ENCODE measurements around the gene ARHGAP18. TPM values are rescaled to one million over a fixed set of nuclear protein-coding genes. Genes with fewer than 3 reads are reported as not detected.

The ARHGAP18 gene
- total and polyA plus RNA-seq, 5 donors from 2014 or later = 2.2 to 5.4 (median 5.0) TPM

DNA sequence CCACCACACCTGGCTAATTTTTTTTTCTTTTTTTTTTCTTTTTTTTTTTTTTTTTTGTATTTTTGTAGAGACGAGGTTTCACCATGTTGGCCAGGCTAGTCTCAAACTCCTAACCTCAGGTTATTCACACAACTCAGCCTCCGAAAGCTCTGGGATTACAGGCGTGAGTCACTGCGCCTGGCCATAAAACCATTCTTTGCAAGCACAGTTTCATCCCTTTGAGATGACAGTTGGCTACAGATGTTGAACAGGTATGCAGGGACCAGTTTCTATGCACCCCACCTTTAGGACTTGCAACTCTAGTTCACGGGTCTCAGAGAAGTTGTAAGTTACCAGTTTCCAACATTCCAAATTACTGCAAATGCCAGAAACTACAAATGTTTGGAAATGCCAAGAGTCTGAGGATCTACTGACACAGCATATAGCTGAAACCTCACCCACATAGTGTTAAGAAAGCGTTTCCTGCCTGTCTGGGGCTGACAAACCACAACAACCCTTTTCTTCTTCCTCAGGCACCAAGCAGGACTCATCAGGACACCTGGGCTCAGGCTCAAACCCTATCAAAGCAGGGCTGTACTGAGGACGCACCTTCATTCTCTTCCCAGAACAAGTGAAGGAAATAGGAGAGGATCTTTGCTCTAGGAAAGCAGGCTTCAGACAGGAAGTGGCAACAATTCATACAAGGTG lies 22.9 kb downstream of the ARHGAP18 start:
- no peaks in the 10 kb centered on the region for H3K36me3 Mint-ChIP-seq

DNA sequence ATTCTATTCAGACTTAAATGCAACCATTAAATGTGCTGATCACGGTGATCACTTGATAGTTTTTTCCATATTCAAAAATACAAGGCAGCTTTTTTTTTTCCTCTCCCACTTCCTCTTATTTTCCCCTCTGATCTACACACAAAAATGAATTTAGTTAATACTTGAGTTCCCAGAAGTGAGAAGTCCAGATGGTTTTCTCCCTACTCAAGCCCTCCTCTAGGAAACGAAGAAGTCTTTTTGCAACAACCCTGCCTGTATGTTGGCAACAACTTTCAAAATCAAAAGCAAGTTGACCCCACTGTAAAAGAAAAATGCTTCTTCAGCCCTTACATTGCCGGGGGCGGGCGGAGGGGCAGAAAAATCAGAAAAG lies 24.3 kb downstream of the ARHGAP18 start:
- H3K4me3 Mint-ChIP-seq = no peak overlapping the region
- DNase-seq = no peak
- Histone ChIP-seq H3K36me3 (ENCODE audit: control insufficient read depth, insufficient read depth, low read length) (no peaks in the 10 kb centered on the region), H3K4me3 (ENCODE audit: low read depth, low read length) (no peak overlapping the region), H3K9me3 (ENCODE audit: control insufficient read depth in 2 of 2, low read length in 2 of 2) (no peaks in the 10 kb centered on the region), H3K4me1 (ENCODE audit: control insufficient read depth, insufficient read depth, low read length, poor library complexity, severe bottlenecking) (peaks cover 43% of the 10 kb centered on the region), H3K27ac (ENCODE audit: insufficient read depth, low read length, poor library complexity, severe bottlenecking) (no peak overlapping the region), H3K27me3 (ENCODE audit: control insufficient read depth, insufficient read depth, low read length) (no peaks in the 10 kb centered on the region)
- H3K9me3 Mint-ChIP-seq = no peaks in the 10 kb centered on the region
- ATAC-seq (ENCODE audit: low read depth in 2 of 2) = no peak
- peaks cover 3% of the 10 kb centered on the region for H3K36me3 Mint-ChIP-seq
- no peaks in the 10 kb centered on the region for H3K27me3 Mint-ChIP-seq
- peaks cover 30 to 50% (median 40%) of the 10 kb centered on the region in 4 donors for H3K4me1 Mint-ChIP-seq
- peak overlapping the region in 1 of 3 donors; percentile 84 for H3K27ac Mint-ChIP-seq

More for the DNA sequence above, 22.9 kb downstream of the ARHGAP18 start:
- peak overlapping the region in 2 of 3 donors; percentile 22 to 79 for H3K27ac Mint-ChIP-seq
- Histone ChIP-seq H3K36me3 (ENCODE audit: control insufficient read depth, insufficient read depth, low read length) (no peaks in the 10 kb centered on the region), H3K4me1 (ENCODE audit: control insufficient read depth, insufficient read depth, low read length, poor library complexity, severe bottlenecking) (peaks cover 43% of the 10 kb centered on the region), H3K9me3 (ENCODE audit: control insufficient read depth in 2 of 2, low read length in 2 of 2) (no peaks in the 10 kb centered on the region), H3K27me3 (ENCODE audit: control insufficient read depth, insufficient read depth, low read length) (no peaks in the 10 kb centered on the region), H3K27ac (ENCODE audit: insufficient read depth, low read length, poor library complexity, severe bottlenecking) (peak overlapping the region; percentile 39), H3K4me3 (ENCODE audit: low read depth, low read length) (peak overlapping the region; percentile 67)
- ATAC-seq (ENCODE audit: low read depth in 2 of 2) (peak; percentile 56 to 61), DNase-seq (peak in 2 of 3 donors; percentile 40 to 76)
- peaks cover 30 to 54% (median 42%) of the 10 kb centered on the region in 4 donors for H3K4me1 Mint-ChIP-seq
- peak overlapping the region; percentile 57 to 90 (median 66) for H3K4me3 Mint-ChIP-seq
- H3K9me3 Mint-ChIP-seq = no peaks in the 10 kb centered on the region
- H3K27me3 Mint-ChIP-seq = no peaks in the 10 kb centered on the region

DNA sequence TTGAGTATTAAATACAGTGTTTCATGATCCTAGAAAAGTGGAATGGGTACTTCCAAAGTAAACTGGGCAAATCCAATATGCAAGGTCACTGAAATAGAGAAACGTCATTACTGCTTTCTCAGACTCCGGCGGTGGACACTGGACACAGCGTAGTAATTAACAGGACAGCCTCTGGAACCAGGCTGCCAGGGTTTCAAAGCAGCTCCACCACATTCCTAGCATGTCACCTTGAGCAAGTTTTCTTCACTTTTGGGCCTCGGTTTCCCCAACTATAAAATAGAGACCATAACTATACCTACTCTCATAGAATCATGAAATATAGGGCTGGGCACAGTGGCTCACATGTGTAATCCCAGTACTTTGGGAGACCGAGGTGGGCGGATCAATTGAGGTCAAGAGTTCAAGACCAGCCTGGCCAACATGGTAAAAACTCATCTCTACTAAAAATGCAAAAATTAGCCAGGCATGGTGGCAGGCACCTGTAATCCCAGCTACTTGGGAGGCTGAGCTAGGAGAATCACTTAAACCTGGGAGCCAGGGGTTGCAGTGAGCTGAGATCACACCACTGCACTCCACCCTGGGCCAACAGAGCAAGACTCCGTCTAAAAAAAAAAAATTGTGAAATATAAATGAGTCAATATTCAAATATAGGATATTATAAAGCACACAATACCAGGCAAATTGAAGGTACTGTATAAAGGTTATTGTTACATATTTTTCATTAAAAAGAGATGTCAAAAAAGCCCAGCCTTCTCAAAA lies 24.9 kb downstream of the ARHGAP18 start:
- no peak overlapping the region for H3K4me3 ChIP-seq (ENCODE audit: low read depth, low read length)
- peaks cover 43% of the 10 kb centered on the region for H3K4me1 ChIP-seq (ENCODE audit: control insufficient read depth, insufficient read depth, low read length, poor library complexity, severe bottlenecking)
- H3K27me3 Mint-ChIP-seq = no peaks in the 10 kb centered on the region
- no peaks in the 10 kb centered on the region for H3K36me3 ChIP-seq (ENCODE audit: control insufficient read depth, insufficient read depth, low read length)
- H3K4me1 Mint-ChIP-seq = peaks cover 30 to 54% (median 40%) of the 10 kb centered on the region in 4 donors
- no peak overlapping the region for H3K27ac ChIP-seq (ENCODE audit: insufficient read depth, low read length, poor library complexity, severe bottlenecking)
- DNase-seq (no peak), ATAC-seq (ENCODE audit: low read depth in 2 of 2) (no peak)
- H3K9me3 Mint-ChIP-seq = no peaks in the 10 kb centered on the region
- no peak overlapping the region for H3K4me3 Mint-ChIP-seq
- peaks cover 3% of the 10 kb centered on the region for H3K36me3 Mint-ChIP-seq
- H3K9me3 ChIP-seq (ENCODE audit: control insufficient read depth in 2 of 2, low read length in 2 of 2) = no peaks in the 10 kb centered on the region
- H3K27me3 ChIP-seq (ENCODE audit: control insufficient read depth, insufficient read depth, low read length) = no peaks in the 10 kb centered on the region
- no peak overlapping the region for H3K27ac Mint-ChIP-seq

DNA sequence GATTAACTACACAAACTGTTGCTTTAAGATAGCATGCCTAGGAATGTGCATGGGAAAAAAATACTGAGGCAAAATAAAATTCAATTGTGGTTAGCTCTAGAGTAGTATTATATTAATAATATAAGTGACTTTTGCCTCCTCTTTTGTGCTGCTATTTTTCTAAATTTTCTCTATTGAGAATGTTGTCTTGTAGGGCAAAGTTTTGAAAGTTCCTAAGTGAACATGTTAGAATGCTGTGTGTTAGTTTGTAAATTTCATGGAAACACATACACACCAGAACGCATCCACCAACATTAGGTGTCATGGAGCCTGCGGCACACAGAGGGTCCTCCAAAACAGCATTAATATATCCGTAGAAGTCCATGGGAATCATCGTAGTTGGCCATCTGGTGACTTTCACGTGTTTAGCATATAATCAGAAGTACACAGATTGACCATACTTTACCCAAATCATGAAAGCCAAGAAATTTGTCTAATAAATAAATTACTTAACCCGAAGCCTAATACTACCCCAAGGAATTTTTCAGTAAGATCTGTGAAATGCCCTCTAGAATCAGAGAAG lies 25.6 kb downstream of the ARHGAP18 start:
- H3K36me3 ChIP-seq (ENCODE audit: control insufficient read depth, insufficient read depth, low read length) = no peaks in the 10 kb centered on the region
- Mint-ChIP-seq H3K4me1 (peaks cover 30 to 57% (median 41%) of the 10 kb centered on the region in 4 donors), H3K27me3 (no peaks in the 10 kb centered on the region), H3K36me3 (peaks cover 3% of the 10 kb centered on the region), H3K9me3 (no peaks in the 10 kb centered on the region), H3K4me3 (peak overlapping the region in 3 of 4 donors; percentile 17 to 51 (median 45)), H3K27ac (peak overlapping the region in 2 of 3 donors; percentile 75 to 80)
- ATAC-seq (ENCODE audit: low read depth in 2 of 2) = no peak
- no peak for DNase-seq
- peaks cover 43% of the 10 kb centered on the region for H3K4me1 ChIP-seq (ENCODE audit: control insufficient read depth, insufficient read depth, low read length, poor library complexity, severe bottlenecking)
- H3K4me3 ChIP-seq (ENCODE audit: low read depth, low read length) = peak overlapping the region; percentile 28
- H3K27ac ChIP-seq (ENCODE audit: insufficient read depth, low read length, poor library complexity, severe bottlenecking) = peak overlapping the region; percentile 62
- H3K27me3 ChIP-seq (ENCODE audit: control insufficient read depth, insufficient read depth, low read length) = no peaks in the 10 kb centered on the region
- H3K9me3 ChIP-seq (ENCODE audit: control insufficient read depth in 2 of 2, low read length in 2 of 2) = no peaks in the 10 kb centered on the region

DNA sequence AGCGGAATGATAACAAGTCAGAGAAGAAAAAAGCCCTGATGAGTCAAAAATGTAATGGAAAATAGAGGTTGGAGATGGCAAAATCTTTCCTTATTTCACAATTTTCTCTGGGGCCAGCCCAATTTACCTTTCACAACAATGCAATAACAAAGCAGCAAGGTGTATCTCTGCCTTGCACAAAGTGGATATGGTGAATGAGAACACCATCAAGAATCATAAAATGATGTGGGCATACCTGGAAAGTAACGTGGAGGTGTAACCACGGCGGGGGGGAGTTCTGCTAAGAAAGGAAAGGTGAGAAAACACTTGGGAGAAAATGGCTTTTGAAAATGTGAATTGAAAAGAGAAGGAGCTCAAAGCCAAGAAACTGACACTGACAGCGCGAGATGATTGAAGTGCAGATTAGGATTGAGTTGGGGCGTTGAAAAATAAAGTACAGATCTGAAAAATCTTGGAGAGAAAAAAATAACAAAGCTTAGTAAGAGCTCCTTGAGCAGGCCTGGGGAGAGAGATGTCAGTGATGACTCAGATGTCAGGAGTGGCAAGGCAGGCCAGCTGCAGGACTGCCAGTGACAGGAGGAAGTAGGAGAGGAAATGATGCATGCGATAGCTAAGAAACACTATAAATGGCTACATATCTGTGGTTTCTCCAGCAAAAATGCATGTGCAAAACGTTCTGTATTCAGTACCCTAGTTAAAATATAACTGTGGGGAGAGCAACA lies 26.2 kb downstream of the ARHGAP18 start:
- Mint-ChIP-seq H3K4me3 (peak overlapping the region; percentile 17 to 53 (median 48)), H3K27me3 (no peaks in the 10 kb centered on the region), H3K36me3 (peaks cover 3% of the 10 kb centered on the region), H3K27ac (peak overlapping the region; percentile 75 to 89 (median 80)), H3K9me3 (no peaks in the 10 kb centered on the region), H3K4me1 (peaks cover 30 to 51% (median 40%) of the 10 kb centered on the region in 4 donors)
- H3K36me3 ChIP-seq (ENCODE audit: control insufficient read depth, insufficient read depth, low read length) = no peaks in the 10 kb centered on the region
- DNase-seq = peak; percentile 37 to 86 (median 50)
- peaks cover 43% of the 10 kb centered on the region for H3K4me1 ChIP-seq (ENCODE audit: control insufficient read depth, insufficient read depth, low read length, poor library complexity, severe bottlenecking)
- no peaks in the 10 kb centered on the region for H3K9me3 ChIP-seq (ENCODE audit: control insufficient read depth in 2 of 2, low read length in 2 of 2)
- H3K27me3 ChIP-seq (ENCODE audit: control insufficient read depth, insufficient read depth, low read length) = no peaks in the 10 kb centered on the region
- H3K27ac ChIP-seq (ENCODE audit: insufficient read depth, low read length, poor library complexity, severe bottlenecking) = peak overlapping the region; percentile 62
- peak; percentile 96 to 99 for ATAC-seq (ENCODE audit: low read depth in 2 of 2)
- peak overlapping the region; percentile 28 for H3K4me3 ChIP-seq (ENCODE audit: low read depth, low read length)

DNA sequence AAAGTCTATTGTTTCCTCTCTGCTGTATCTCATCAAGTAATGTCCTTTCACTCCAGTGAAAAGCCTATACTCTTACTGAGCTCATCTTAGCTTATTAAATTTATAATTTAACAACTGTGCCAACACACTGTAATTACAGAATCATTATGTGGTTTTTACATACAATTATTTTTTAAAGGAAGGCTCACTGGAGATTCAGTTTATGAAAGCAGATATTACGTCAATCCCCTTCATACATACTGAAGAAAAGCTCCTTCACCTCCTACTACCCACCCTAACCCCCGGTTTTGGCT lies 28.1 kb downstream of the ARHGAP18 start:
- ATAC-seq (ENCODE audit: low read depth in 2 of 2) (no peak), DNase-seq (no peak)
- H3K36me3 Mint-ChIP-seq = peaks cover 3% of the 10 kb centered on the region
- peaks cover 0 to 2% (median 0%) of the 10 kb centered on the region in 7 donors for H3K9me3 Mint-ChIP-seq
- Histone ChIP-seq H3K27ac (ENCODE audit: insufficient read depth, low read length, poor library complexity, severe bottlenecking) (no peak overlapping the region), H3K27me3 (ENCODE audit: control insufficient read depth, insufficient read depth, low read length) (no peaks in the 10 kb centered on the region), H3K36me3 (ENCODE audit: control insufficient read depth, insufficient read depth, low read length) (no peaks in the 10 kb centered on the region), H3K4me3 (ENCODE audit: low read depth, low read length) (no peak overlapping the region), H3K4me1 (ENCODE audit: control insufficient read depth, insufficient read depth, low read length, poor library complexity, severe bottlenecking) (peaks cover 31% of the 10 kb centered on the region), H3K9me3 (ENCODE audit: control insufficient read depth in 2 of 2, low read length in 2 of 2) (no peaks in the 10 kb centered on the region)
- no peaks in the 10 kb centered on the region for H3K27me3 Mint-ChIP-seq
- H3K4me1 Mint-ChIP-seq = peaks cover 17 to 51% (median 38%) of the 10 kb centered on the region in 4 donors
- H3K27ac Mint-ChIP-seq = no peak overlapping the region
- no peak overlapping the region for H3K4me3 Mint-ChIP-seq

DNA sequence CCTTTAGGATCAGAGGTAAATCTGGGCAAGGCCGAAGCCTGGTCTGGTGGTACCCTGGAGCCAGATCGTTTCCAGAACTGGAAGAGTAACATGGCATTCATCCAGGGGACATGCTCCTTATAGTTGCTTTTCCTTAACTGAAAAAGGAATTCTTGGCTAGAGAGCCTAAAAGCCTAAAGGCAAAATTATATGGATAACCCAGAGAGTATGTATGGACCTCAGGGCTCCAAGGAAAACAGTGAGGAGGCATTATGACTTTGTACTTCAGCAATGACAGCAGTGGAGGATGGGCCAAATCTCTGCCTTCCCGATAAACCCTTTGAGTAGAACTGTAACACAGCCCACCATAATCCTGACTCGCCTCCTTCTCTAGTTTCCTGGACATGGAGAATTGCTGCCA lies 29.3 kb downstream of the ARHGAP18 start:
- Histone ChIP-seq H3K4me3 (ENCODE audit: low read depth, low read length) (no peak overlapping the region), H3K4me1 (ENCODE audit: control insufficient read depth, insufficient read depth, low read length, poor library complexity, severe bottlenecking) (peaks cover 19% of the 10 kb centered on the region), H3K36me3 (ENCODE audit: control insufficient read depth, insufficient read depth, low read length) (no peaks in the 10 kb centered on the region), H3K27ac (ENCODE audit: insufficient read depth, low read length, poor library complexity, severe bottlenecking) (no peak overlapping the region), H3K9me3 (ENCODE audit: control insufficient read depth in 2 of 2, low read length in 2 of 2) (no peaks in the 10 kb centered on the region), H3K27me3 (ENCODE audit: control insufficient read depth, insufficient read depth, low read length) (no peaks in the 10 kb centered on the region)
- no peak overlapping the region for H3K4me3 Mint-ChIP-seq
- H3K9me3 Mint-ChIP-seq = peaks cover 0 to 2% (median 0%) of the 10 kb centered on the region in 7 donors
- H3K4me1 Mint-ChIP-seq = peaks cover 14 to 40% (median 30%) of the 10 kb centered on the region in 4 donors
- H3K27me3 Mint-ChIP-seq = no peaks in the 10 kb centered on the region
- peaks cover 3% of the 10 kb centered on the region for H3K36me3 Mint-ChIP-seq
- DNase-seq (no peak), ATAC-seq (ENCODE audit: low read depth in 2 of 2) (no peak)
- peak overlapping the region in 1 of 3 donors; percentile 56 for H3K27ac Mint-ChIP-seq
